T47D (cell line): ENCODE data around the gene KAT6B.
"Not testable (repeated sequence)": the region's sequence is repeated elsewhere in the genome, so short reads cannot be mapped to it uniquely, and the experiment has no call there.

Experiments used
- DNase-seq, 2 experiments: peaks; one replicate each; pipeline versions ENCODE4 v3.0.0 to v3.0.0-alpha.2; 2011 to 2012; ENCODE audit warnings: low read depth in 1 of 2, low spot score in 1 of 2
- JUND ChIP-seq: IDR thresholded peaks from 2 replicates; pipeline ENCODE4 v1.6.1; 2012; ENCODE audit warnings: low read depth
- in situ Hi-C: cut with HindIII; loops from 2 replicates; pipeline ENCODE4 v1.10.0; 2016; ENCODE audit warnings: low sequenced_read_pairs, low pct_unique_long_range_greater_than_20kb

The KAT6B gene

GRCh38 chr10:74826142-74827044, at the start of gene KAT6B:
Gene KAT6B (plus strand): TSS chr10:74826600. CDS start chr10:74842858, 16,258 bp downstream.
- in situ Hi-C loops: no loop called here
- TF ChIP-seq JUND: no peak
- peak; percentile 100 for DNase-seq

- no peak for TF ChIP-seq JUND
- peak in 1 of 2 experiments; percentile 25 for DNase-seq
- in situ Hi-C loops: no loop called here
These were observed 47.8 kb upstream of the KAT6B start for GRCh38 chr10:74778436-74779094.

- DNase-seq, in situ Hi-C loops: not testable (repeated sequence)
These were observed 44.5 kb upstream of the KAT6B start for GRCh38 chr10:74781870-74782269.

GRCh38 chr10:74784462-74784861, 41.9 kb upstream of the KAT6B start:
- in situ Hi-C loops: no loop called here
- DNase-seq: no peak
- no peak for TF ChIP-seq JUND

- in situ Hi-C loops: no loop called here
- peak in 1 of 2 experiments; percentile 54 for DNase-seq
These were observed 40.3 kb upstream of the KAT6B start for GRCh38 chr10:74786126-74786525.

GRCh38 chr10:74787457-74787856, 38.9 kb upstream of the KAT6B start:
- in situ Hi-C loops: no loop called here
- no peak for TF ChIP-seq JUND
- DNase-seq: peak in 1 of 2 experiments; percentile 44

More at GRCh38 chr10:74786126-74786525, 40.3 kb upstream of the KAT6B start:
- TF ChIP-seq JUND: no peak

- DNase-seq, in situ Hi-C loops: not testable (repeated sequence)
These were observed 34.4 kb upstream of the KAT6B start for GRCh38 chr10:74791979-74792378.

GRCh38 chr10:74792726-74793125, 33.7 kb upstream of the KAT6B start:
- DNase-seq: no peak
- in situ Hi-C loops: no loop called here
- TF ChIP-seq JUND: no peak

- DNase-seq, in situ Hi-C loops: not testable (repeated sequence)
These were observed 33.2 kb upstream of the KAT6B start for GRCh38 chr10:74793240-74793639.

- in situ Hi-C loops: no loop called here
- TF ChIP-seq JUND: no peak
These were observed 31.9 kb upstream of the KAT6B start for GRCh38 chr10:74794531-74794930.

GRCh38 chr10:74797550-74797949, 28.9 kb upstream of the KAT6B start:
- in situ Hi-C loops: no loop called here
- no peak for TF ChIP-seq JUND
- DNase-seq: no peak

More at GRCh38 chr10:74794531-74794930, 31.9 kb upstream of the KAT6B start:
- no peak for DNase-seq

- TF ChIP-seq JUND: no peak
- in situ Hi-C loops: no loop called here
- DNase-seq: peak in 1 of 2 experiments; percentile 28
These were observed 26.6 kb upstream of the KAT6B start for GRCh38 chr10:74799721-74800221.

- TF ChIP-seq JUND: no peak
- no peak for DNase-seq
- in situ Hi-C loops: no loop called here
These were observed 25.0 kb upstream of the KAT6B start for GRCh38 chr10:74801447-74801846.
